Measurements from ENCODE around the gene AARS1.
"Not testable (repeated sequence)": the region's sequence is repeated elsewhere in the genome, so short reads cannot be mapped to it uniquely, and the experiment has no call there.

The AARS1 gene

GRCh38 chr16:70294385-70295025 is 5.2 kb upstream of the AARS1 start:
- H3K36me3 ChIP-seq (ENCODE audit: low read depth): no peaks in the 10 kb centered on the region
- no peaks in the 10 kb centered on the region for H3K9me3 ChIP-seq (ENCODE audit: severe bottlenecking)
- no peaks in the 10 kb centered on the region for H3K27me3 ChIP-seq (ENCODE audit: insufficient read depth, poor library complexity, severe bottlenecking)
- ATAC-seq (ENCODE audit: low read depth): no peak
- no peak for DNase-seq (ENCODE audit: low spot score)
- H3K27ac ChIP-seq (ENCODE audit: poor library complexity, severe bottlenecking): no peak overlapping the region
- no peak for TF ChIP-seq CTCF (IDR thresholded peaks at IDR 0.05; ENCODE audit: poor library complexity, severe bottlenecking)
- H3K4me1 ChIP-seq (ENCODE audit: insufficient read depth, poor library complexity, severe bottlenecking): peaks cover 5% of the 10 kb centered on the region
- H3K4me3 ChIP-seq (ENCODE audit: severe bottlenecking): no peak overlapping the region

GRCh38 chr16:70292148-70292547 is 2.8 kb upstream of the AARS1 start:
- H3K4me1 ChIP-seq (ENCODE audit: insufficient read depth, poor library complexity, severe bottlenecking); H3K9me3 ChIP-seq (ENCODE audit: severe bottlenecking); H3K27me3 ChIP-seq (ENCODE audit: insufficient read depth, poor library complexity, severe bottlenecking); ATAC-seq (ENCODE audit: low read depth); H3K27ac ChIP-seq (ENCODE audit: poor library complexity, severe bottlenecking); H3K4me3 ChIP-seq (ENCODE audit: severe bottlenecking); H3K36me3 ChIP-seq (ENCODE audit: low read depth); DNase-seq (ENCODE audit: low spot score): not testable (repeated sequence)

DNA sequence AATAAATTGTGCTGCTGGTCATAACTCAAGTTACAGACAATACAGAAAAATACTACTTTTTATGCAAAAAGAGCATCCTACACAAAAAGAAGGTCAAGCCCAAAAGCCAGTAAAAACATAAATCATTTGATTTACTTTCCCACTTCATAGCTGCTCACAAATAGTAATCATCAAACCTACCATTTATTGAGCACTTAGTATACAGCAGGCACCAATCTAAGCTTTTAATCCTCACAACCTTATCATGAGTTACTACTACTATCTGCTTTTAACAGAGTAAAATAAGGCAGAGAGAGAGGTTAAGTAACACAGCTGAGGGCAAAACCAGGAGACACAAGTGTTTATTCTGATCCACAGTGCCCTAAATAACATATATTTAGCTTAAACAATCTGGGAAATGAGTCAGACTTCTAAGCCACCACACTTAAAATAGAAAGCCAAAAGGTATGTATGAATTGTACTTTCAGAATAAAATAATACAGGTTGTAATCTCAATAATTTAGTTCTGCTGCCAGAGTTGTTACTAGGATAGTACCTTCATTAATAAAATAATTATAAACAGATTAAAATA is 1.7 kb upstream of the AARS1 start:
- Histone ChIP-seq H3K4me3 (ENCODE audit: severe bottlenecking) (no peak overlapping the region), H3K27ac (ENCODE audit: poor library complexity, severe bottlenecking) (no peak overlapping the region), H3K27me3 (ENCODE audit: insufficient read depth, poor library complexity, severe bottlenecking) (no peaks in the 10 kb centered on the region), H3K9me3 (ENCODE audit: severe bottlenecking) (no peaks in the 10 kb centered on the region), H3K36me3 (ENCODE audit: low read depth) (peaks cover 17% of the 10 kb centered on the region), H3K4me1 (ENCODE audit: insufficient read depth, poor library complexity, severe bottlenecking) (peaks cover 10% of the 10 kb centered on the region)
- no peak for TF ChIP-seq CTCF (IDR thresholded peaks at IDR 0.05; ENCODE audit: poor library complexity, severe bottlenecking)
- DNase-seq (ENCODE audit: low spot score) (no peak), ATAC-seq (ENCODE audit: low read depth) (no peak)

- not testable (repeated sequence) for H3K9me3 ChIP-seq (ENCODE audit: severe bottlenecking); H3K4me1 ChIP-seq (ENCODE audit: insufficient read depth, poor library complexity, severe bottlenecking); ATAC-seq (ENCODE audit: low read depth); DNase-seq (ENCODE audit: low spot score); H3K27me3 ChIP-seq (ENCODE audit: insufficient read depth, poor library complexity, severe bottlenecking)
- Histone ChIP-seq H3K36me3 (ENCODE audit: low read depth) (peaks cover 53% of the 10 kb centered on the region), H3K4me3 (ENCODE audit: severe bottlenecking) (peak overlapping the region; percentile 76), H3K27ac (ENCODE audit: poor library complexity, severe bottlenecking) (peak overlapping the region; percentile 67)
Measured at GRCh38 chr16:70287304-70287971, 1.9 kb downstream of the AARS1 start.

- no peak overlapping the region for H3K27ac ChIP-seq (ENCODE audit: poor library complexity, severe bottlenecking)
- H3K9me3 ChIP-seq (ENCODE audit: severe bottlenecking): no peaks in the 10 kb centered on the region
- ATAC-seq (ENCODE audit: low read depth) (no peak), DNase-seq (ENCODE audit: low spot score) (no peak)
- peaks cover 97% of the 10 kb centered on the region for H3K36me3 ChIP-seq (ENCODE audit: low read depth)
- no peaks in the 10 kb centered on the region for H3K4me1 ChIP-seq (ENCODE audit: insufficient read depth, poor library complexity, severe bottlenecking)
- no peak for TF ChIP-seq CTCF (IDR thresholded peaks at IDR 0.05; ENCODE audit: poor library complexity, severe bottlenecking)
- H3K4me3 ChIP-seq (ENCODE audit: severe bottlenecking): no peak overlapping the region
- H3K27me3 ChIP-seq (ENCODE audit: insufficient read depth, poor library complexity, severe bottlenecking): no peaks in the 10 kb centered on the region
Measured at GRCh38 chr16:70276392-70276791, 12.9 kb downstream of the AARS1 start.

Data from RWPE2 (cell line).